HEK293 (cell line): ENCODE results near the gene MCM6.

Experiments
- HOXA7 ChIP-seq: sonication (generic); formaldehyde crosslinking; IDR thresholded peaks from 2 replicates; pipeline ENCODE4 v1.8.1; 2022; ENCODE audit warnings: missing genetic modification reagents, borderline replicate concordance
- ZBTB48 ChIP-seq: fragments of 450-650 bp; formaldehyde crosslinking; IDR thresholded peaks from 2 replicates; pipeline ENCODE4 v1.5.1; 2016; ENCODE audit warnings: missing biosample characterization, missing genetic modification characterization
- TF ChIP-seq, protein P1 (sequence below): fragments of 450-650 bp; formaldehyde crosslinking; IDR thresholded peaks from 2 replicates; pipeline ENCODE4 v1.5.1; 2016; ENCODE audit warnings: missing biosample characterization, missing genetic modification characterization
- TF ChIP-seq, protein P2 (sequence below): fragments of 450-650 bp; formaldehyde crosslinking; IDR thresholded peaks from 2 replicates; pipeline ENCODE4 v1.5.1; 2016; ENCODE audit warnings: missing biosample characterization, missing genetic modification characterization

DNA sequence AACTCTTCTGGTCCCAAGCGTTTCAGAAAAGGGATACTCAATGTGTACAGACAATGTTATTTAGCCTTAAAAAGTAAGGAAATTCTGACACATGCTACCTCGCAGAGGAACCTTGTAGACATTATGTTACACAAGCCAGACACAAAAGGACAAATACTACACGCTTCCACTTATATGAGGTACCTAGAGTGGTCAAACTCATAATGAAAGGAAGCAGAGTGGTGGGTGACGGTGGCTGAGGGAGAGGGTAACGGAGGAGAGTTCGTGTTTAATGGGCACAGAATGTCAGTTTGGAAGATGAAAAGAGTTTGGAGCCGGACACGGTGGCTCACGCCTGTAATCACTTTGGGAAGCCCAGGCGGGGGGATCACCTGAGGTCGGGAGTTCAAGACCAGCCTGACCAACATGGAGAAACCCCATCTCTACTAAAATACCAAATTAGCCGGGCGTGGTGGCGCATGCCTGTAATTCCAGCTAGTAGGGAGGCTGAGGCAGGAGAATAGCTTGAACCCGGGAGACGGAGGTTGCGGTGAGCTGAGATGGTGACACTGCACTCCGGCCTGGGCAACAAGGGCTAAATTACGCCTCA is 1.4 kb downstream of the MCM6 start:
- TF ChIP-seq HOXA7: no peak
- TF ChIP-seq ZBTB48 (tag by site-specific recombination): no peak
- TF ChIP-seq, protein P1, sequence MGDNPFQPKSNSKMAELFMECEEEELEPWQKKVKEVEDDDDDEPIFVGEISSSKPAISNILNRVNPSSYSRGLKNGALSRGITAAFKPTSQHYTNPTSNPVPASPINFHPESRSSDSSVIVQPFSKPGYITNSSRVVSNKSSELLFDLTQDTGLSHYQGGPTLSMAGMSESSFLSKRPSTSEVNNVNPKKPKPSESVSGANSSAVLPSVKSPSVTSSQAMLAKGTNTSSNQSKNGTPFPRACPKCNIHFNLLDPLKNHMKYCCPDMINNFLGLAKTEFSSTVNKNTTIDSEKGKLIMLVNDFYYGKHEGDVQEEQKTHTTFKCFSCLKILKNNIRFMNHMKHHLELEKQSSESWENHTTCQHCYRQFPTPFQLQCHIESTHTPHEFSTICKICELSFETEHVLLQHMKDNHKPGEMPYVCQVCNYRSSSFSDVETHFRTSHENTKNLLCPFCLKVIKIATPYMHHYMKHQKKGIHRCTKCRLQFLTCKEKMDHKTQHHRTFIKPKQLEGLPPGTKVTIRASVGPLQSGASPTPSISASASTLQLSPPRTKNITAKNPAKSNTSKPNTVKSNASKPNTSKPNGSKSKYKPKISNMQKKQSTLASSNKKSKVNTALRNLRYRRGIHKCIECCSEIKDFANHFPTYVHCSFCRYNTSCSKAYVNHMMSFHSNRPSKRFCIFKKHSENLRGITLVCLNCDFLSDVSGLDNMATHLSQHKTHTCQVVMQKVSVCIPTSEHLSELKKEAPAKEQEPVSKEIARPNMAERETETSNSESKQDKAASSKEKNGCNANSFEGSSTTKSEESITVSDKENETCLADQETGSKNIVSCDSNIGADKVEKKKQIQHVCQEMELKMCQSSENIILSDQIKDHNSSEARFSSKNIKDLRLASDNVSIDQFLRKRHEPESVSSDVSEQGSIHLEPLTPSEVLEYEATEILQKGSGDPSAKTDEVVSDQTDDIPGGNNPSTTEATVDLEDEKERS (tag by site-specific recombination): no peak
- TF ChIP-seq, protein P2, sequence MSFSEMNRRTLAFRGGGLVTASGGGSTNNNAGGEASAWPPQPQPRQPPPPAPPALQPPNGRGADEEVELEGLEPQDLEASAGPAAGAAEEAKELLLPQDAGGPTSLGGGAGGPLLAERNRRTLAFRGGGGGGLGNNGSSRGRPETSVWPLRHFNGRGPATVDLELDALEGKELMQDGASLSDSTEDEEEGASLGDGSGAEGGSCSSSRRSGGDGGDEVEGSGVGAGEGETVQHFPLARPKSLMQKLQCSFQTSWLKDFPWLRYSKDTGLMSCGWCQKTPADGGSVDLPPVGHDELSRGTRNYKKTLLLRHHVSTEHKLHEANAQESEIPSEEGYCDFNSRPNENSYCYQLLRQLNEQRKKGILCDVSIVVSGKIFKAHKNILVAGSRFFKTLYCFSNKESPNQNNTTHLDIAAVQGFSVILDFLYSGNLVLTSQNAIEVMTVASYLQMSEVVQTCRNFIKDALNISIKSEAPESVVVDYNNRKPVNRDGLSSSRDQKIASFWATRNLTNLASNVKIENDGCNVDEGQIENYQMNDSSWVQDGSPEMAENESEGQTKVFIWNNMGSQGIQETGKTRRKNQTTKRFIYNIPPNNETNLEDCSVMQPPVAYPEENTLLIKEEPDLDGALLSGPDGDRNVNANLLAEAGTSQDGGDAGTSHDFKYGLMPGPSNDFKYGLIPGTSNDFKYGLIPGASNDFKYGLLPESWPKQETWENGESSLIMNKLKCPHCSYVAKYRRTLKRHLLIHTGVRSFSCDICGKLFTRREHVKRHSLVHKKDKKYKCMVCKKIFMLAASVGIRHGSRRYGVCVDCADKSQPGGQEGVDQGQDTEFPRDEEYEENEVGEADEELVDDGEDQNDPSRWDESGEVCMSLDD (tag by site-specific recombination): no peak
